ENCODE data around the gene DNAJB8. TPM values are rescaled to one million over a fixed set of nuclear protein-coding genes. Genes with fewer than 3 reads are reported as not detected.

Gene DNAJB8
- polyA plus RNA-seq, 2 of the 4 experiments (the other 2 are of a cell fraction), result not detected

DNA sequence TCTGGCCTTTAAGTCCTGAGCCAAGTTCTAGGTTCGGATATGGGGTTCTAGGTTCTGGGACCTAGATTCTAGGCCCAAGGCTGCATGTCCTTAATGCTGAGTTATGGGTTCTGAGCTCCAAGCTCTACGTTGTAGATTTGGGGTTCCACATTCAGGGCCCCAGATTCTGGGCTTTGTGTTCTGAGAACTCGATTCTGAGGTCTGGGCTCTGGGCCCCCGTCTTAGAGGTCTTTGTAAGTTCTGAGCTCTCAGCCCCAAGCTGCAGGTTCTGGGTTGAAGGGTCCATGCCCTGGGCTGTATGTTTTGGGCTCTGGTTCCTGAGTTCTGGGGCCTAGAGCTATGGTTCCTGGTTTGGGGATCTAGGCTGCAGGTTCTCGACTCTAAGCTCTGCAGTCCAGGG, 10.0 kb upstream of the DNAJB8 start:
- Histone ChIP-seq H3K4me2 (no peak overlapping the region), H3K9me3 (no peaks in the 10 kb centered on the region), H3K4me1 (no peaks in the 10 kb centered on the region), H3K4me3 (no peak overlapping the region), H3K27ac (no peak overlapping the region)
- POLR2A ChIA-PET, result no interaction called here
- no peak for FAIRE-seq
- DNase-seq (ENCODE audit: low read depth in 1 of 2, low spot score in 1 of 2), result no peak
- no peak; a peak in 1 of 6 replicates for ATAC-seq
- CTCF ChIA-PET, result interaction anchor here (0.6 to 1.5 kb wide), 5 partner anchors 21 to 902 kb away, joined by 3 to 5 read pairs (median 3); no protein-coding TSS in a partner anchor
- TF ChIP-seq POLR2AphosphoS2 (conservative IDR thresholded peaks at IDR 0.05; ENCODE audit: low read length), result no peak
- no peak for TF ChIP-seq CBX8 (IDR thresholded peaks at IDR 0.05)
- TF ChIP-seq ZFP36 (IDR thresholded peaks at IDR 0.05; ENCODE audit: borderline replicate concordance, partially characterized antibody), result no peak
- TF ChIP-seq, protein P1, sequence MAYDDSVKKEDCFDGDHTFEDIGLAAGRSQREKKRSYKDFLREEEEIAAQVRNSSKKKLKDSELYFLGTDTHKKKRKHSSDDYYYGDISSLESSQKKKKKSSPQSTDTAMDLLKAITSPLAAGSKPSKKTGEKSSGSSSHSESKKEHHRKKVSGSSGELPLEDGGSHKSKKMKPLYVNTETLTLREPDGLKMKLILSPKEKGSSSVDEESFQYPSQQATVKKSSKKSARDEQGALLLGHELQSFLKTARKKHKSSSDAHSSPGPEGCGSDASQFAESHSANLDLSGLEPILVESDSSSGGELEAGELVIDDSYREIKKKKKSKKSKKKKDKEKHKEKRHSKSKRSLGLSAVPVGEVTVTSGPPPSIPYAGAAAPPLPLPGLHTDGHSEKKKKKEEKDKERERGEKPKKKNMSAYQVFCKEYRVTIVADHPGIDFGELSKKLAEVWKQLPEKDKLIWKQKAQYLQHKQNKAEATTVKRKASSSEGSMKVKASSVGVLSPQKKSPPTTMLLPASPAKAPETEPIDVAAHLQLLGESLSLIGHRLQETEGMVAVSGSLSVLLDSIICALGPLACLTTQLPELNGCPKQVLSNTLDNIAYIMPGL (CRISPR knock-in tag; IDR thresholded peaks at IDR 0.05; ENCODE audit: borderline replicate concordance), result no peak
- TF ChIP-seq, protein P2, sequence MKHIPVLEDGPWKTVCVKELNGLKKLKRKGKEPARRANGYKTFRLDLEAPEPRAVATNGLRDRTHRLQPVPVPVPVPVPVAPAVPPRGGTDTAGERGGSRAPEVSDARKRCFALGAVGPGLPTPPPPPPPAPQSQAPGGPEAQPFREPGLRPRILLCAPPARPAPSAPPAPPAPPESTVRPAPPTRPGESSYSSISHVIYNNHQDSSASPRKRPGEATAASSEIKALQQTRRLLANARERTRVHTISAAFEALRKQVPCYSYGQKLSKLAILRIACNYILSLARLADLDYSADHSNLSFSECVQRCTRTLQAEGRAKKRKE (CRISPR knock-in tag; IDR thresholded peaks at IDR 0.05; ENCODE audit: low read depth), result no peak
- no peak for TF ChIP-seq EP300 (IDR thresholded peaks at IDR 0.05)
- TF ChIP-seq RAD21 (conservative IDR thresholded peaks at IDR 0.05 in 1 of 2, IDR thresholded peaks at IDR 0.05 in 1 of 2), result no peak
- no peak for TF ChIP-seq MAFK (IDR thresholded peaks at IDR 0.05; ENCODE audit: partially characterized antibody)
- TF ChIP-seq EHF (CRISPR knock-in tag; IDR thresholded peaks at IDR 0.05), result no peak
- no peak for TF ChIP-seq CHD2 (IDR thresholded peaks at IDR 0.05; ENCODE audit: low read length, partially characterized antibody)
- TF ChIP-seq HEYL (CRISPR knock-in tag; IDR thresholded peaks at IDR 0.05), result no peak
- no peak for TF ChIP-seq SREBF2 (IDR thresholded peaks at IDR 0.05)
- TF ChIP-seq, protein P3, sequence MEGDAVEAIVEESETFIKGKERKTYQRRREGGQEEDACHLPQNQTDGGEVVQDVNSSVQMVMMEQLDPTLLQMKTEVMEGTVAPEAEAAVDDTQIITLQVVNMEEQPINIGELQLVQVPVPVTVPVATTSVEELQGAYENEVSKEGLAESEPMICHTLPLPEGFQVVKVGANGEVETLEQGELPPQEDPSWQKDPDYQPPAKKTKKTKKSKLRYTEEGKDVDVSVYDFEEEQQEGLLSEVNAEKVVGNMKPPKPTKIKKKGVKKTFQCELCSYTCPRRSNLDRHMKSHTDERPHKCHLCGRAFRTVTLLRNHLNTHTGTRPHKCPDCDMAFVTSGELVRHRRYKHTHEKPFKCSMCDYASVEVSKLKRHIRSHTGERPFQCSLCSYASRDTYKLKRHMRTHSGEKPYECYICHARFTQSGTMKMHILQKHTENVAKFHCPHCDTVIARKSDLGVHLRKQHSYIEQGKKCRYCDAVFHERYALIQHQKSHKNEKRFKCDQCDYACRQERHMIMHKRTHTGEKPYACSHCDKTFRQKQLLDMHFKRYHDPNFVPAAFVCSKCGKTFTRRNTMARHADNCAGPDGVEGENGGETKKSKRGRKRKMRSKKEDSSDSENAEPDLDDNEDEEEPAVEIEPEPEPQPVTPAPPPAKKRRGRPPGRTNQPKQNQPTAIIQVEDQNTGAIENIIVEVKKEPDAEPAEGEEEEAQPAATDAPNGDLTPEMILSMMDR (IDR thresholded peaks at IDR 0.05), result no peak
- WGBS (ENCODE audit: missing lambda C conversion rate), result 63% methylated on average over 4 of the region's 5 CpGs

DNA sequence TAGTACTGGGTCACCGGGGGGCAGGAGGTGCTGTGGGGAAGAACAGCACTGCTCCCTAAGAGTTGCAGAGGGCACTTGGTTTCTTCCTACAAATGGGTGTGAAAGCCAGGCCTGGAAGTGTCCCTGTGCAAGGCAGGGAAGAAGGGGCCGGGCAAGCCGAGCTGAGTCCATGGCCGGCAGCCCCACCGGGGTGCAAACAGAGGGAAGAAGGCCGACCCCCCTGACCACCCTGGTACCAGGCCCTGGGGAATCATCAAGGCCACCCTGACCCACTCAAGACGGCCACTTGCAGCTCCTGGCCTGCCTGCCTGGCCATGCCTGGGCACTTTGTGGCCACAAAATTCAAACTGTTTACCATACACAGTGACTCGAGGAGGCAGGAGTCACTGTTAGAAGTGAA, 8.7 kb upstream of the DNAJB8 start:
- WGBS (ENCODE audit: missing lambda C conversion rate), result 57% methylated on average over 2 of the region's 8 CpGs
- ChIA-PET CTCF (interaction anchor here (1.5 kb wide), 1 partner anchor 48 kb away, joined by 5 read pairs; no protein-coding TSS in a partner anchor), POLR2A (no interaction called here)
- no peak for ATAC-seq
- no peaks in the 10 kb centered on the region for H3K9me3 ChIP-seq
- H3K27ac ChIP-seq, result no peak overlapping the region
- H3K4me2 ChIP-seq, result no peak overlapping the region
- no peaks in the 10 kb centered on the region for H3K4me1 ChIP-seq
- no peak overlapping the region for H3K4me3 ChIP-seq
- no peak for FAIRE-seq
- no peak for DNase-seq (ENCODE audit: low read depth in 1 of 2, low spot score in 1 of 2)
- TF ChIP-seq ZC3H11A (IDR thresholded peaks at IDR 0.05) (no peak), CHD2 (IDR thresholded peaks at IDR 0.05; ENCODE audit: low read length, partially characterized antibody) (no peak), TFCP2L1 (CRISPR knock-in tag; IDR thresholded peaks at IDR 0.05) (no peak), RARB (CRISPR knock-in tag; IDR thresholded peaks at IDR 0.05) (no peak), JUNB (IDR thresholded peaks at IDR 0.05) (no peak), KDM5A (IDR thresholded peaks at IDR 0.05) (no peak), RNF2 (IDR thresholded peaks at IDR 0.05; ENCODE audit: borderline replicate concordance, low read depth) (no peak), ZSCAN20 (CRISPR knock-in tag; IDR thresholded peaks at IDR 0.05) (no peak), NFE2L2 (conservative IDR thresholded peaks at IDR 0.05; ENCODE audit: low read length) (no peak), CEBPB (IDR thresholded peaks at IDR 0.05) (no peak), ZNF302 (CRISPR knock-in tag; IDR thresholded peaks at IDR 0.05) (no peak), RFX5 (IDR thresholded peaks at IDR 0.05) (no peak), SREBF2 (IDR thresholded peaks at IDR 0.05) (no peak), HOXB5 (CRISPR knock-in tag; IDR thresholded peaks at IDR 0.05) (no peak)
- TF ChIP-seq, protein P4, sequence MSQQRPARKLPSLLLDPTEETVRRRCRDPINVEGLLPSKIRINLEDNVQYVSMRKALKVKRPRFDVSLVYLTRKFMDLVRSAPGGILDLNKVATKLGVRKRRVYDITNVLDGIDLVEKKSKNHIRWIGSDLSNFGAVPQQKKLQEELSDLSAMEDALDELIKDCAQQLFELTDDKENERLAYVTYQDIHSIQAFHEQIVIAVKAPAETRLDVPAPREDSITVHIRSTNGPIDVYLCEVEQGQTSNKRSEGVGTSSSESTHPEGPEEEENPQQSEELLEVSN (IDR thresholded peaks at IDR 0.05; ENCODE audit: borderline replicate concordance, low read depth), result no peak
- TF ChIP-seq, protein P5, sequence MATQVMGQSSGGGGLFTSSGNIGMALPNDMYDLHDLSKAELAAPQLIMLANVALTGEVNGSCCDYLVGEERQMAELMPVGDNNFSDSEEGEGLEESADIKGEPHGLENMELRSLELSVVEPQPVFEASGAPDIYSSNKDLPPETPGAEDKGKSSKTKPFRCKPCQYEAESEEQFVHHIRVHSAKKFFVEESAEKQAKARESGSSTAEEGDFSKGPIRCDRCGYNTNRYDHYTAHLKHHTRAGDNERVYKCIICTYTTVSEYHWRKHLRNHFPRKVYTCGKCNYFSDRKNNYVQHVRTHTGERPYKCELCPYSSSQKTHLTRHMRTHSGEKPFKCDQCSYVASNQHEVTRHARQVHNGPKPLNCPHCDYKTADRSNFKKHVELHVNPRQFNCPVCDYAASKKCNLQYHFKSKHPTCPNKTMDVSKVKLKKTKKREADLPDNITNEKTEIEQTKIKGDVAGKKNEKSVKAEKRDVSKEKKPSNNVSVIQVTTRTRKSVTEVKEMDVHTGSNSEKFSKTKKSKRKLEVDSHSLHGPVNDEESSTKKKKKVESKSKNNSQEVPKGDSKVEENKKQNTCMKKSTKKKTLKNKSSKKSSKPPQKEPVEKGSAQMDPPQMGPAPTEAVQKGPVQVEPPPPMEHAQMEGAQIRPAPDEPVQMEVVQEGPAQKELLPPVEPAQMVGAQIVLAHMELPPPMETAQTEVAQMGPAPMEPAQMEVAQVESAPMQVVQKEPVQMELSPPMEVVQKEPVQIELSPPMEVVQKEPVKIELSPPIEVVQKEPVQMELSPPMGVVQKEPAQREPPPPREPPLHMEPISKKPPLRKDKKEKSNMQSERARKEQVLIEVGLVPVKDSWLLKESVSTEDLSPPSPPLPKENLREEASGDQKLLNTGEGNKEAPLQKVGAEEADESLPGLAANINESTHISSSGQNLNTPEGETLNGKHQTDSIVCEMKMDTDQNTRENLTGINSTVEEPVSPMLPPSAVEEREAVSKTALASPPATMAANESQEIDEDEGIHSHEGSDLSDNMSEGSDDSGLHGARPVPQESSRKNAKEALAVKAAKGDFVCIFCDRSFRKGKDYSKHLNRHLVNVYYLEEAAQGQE (IDR thresholded peaks at IDR 0.05), result no peak

Data from A549 (cell line).